Body of pancreas (tissue), 4 donors: ENCODE results near the gene SLC38A10. TPM values are rescaled to one million over a fixed set of nuclear protein-coding genes. Genes with fewer than 3 reads are reported as not detected.

ENCODE experiments used
- ATAC-seq: fragments of 150-250 bp; one replicate; pipeline ENCODE4 v1.9.1; 2016
- DNase-seq, 4 donors: peaks; one replicate each; pipeline ENCODE4 v3.0.0-alpha.2; 2019
- H3K27ac ChIP-seq, 4 donors: fragments of 200-600 bp; sonication (generic); 1 replicate in 3 of 4; 2 replicates in 1 of 4; pipeline versions ENCODE4 v1.5.1 to v1.6.1; 2016 to 2019; ENCODE audit warnings: mild to moderate bottlenecking in 1 of 4, mixed read lengths in 1 of 4, moderate library complexity in 1 of 4
- H3K27me3 ChIP-seq, 2 donors: fragments of 200-600 bp; sonication (generic); one replicate each; pipeline ENCODE4 v1.6.0; 2016; ENCODE audit warnings: mild to moderate bottlenecking in 1 of 2
- H3K36me3 ChIP-seq, 2 donors: fragments of 200-600 bp; sonication (generic); replicated peaks in 1 of 2; 2 replicates each; pipeline ENCODE4 v1.5.1; 2016; ENCODE audit warnings: low read depth in 2 of 2; ENCODE audit not compliant: insufficient read depth in 1 of 2
- H3K4me1 ChIP-seq: fragments of 200-600 bp; sonication (generic); one replicate; pipeline ENCODE4 v1.6.0; 2016
- H3K4me3 ChIP-seq, 2 donors: fragments of 200-600 bp; sonication (generic); 1 replicate in 1 of 2; 2 replicates in 1 of 2; pipeline ENCODE4 v1.5.1; 2016 to 2019
- H3K9me3 ChIP-seq, 3 donors: fragments of 200-600 bp; sonication (generic); 1 replicate in 2 of 3; 2 replicates in 1 of 3; pipeline ENCODE4 v1.5.1; 2016
- POLR2A ChIP-seq, 3 donors: fragments of 450-650 bp; IDR thresholded peaks; one replicate each; pipeline ENCODE4 v1.6.1; 2016; ENCODE audit warnings: antibody characterized with exemption in 3 of 3, mild to moderate bottlenecking in 2 of 3
- WGBS, 2 donors: methylation state at CpG; one replicate each; pipeline ENCODE4 v1.1.5; 2017; 5-methylcytosine and 5-hydroxymethylcytosine counted together
- intact Hi-C: fragments of 100-400 bp; cut with DNase I; formaldehyde crosslinking; loops from one replicate; pipeline ENCODE4 v1.15.1; 2023
- total RNA-seq, 2 donors: library from RNA; depleted of rRNA; stranded (reverse); fragments of >200 nt; gene quantifications; one replicate each; pipeline ENCODE4 v1.1.0, GENCODE V29; 2016
- TF ChIP-seq, protein P1 (sequence below), 7 experiments: fragments of 450-650 bp in 4 of 7; fragments of 200-600 bp in 3 of 7; sonication (generic) in 3 of 7; IDR thresholded peaks; one replicate each; pipeline ENCODE4 v1.5.1; 2016 to 2019; ENCODE audit warnings: antibody characterized with exemption in 7 of 7

SLC38A10 gene
- total RNA-seq, 2 donors from 2014 or later = 102 to 203 TPM

GRCh38 chr17:81197831-81198490, 97.1 kb downstream of the SLC38A10 start:
- intact Hi-C loops = loop anchor here (5.0 kb wide), 1 partner anchor 56 kb away; no protein-coding TSS in a partner anchor

GRCh38 chr17:81197409-81197795, 97.7 kb downstream of the SLC38A10 start:
- Histone ChIP-seq H3K27me3 (no peaks in the 10 kb centered on the region), H3K36me3 (no peaks in the 10 kb centered on the region), H3K27ac (no peak overlapping the region), H3K4me1 (peaks cover 9% of the 10 kb centered on the region), H3K9me3 (no peaks in the 10 kb centered on the region), H3K4me3 (no peak overlapping the region)
- intact Hi-C loops = loop anchor here (5.0 kb wide), 1 partner anchor 55 kb away; no protein-coding TSS in a partner anchor
- ATAC-seq = no peak
- TF ChIP-seq POLR2A (IDR thresholded peaks at IDR 0.05) = no peak
- TF ChIP-seq, protein P1, sequence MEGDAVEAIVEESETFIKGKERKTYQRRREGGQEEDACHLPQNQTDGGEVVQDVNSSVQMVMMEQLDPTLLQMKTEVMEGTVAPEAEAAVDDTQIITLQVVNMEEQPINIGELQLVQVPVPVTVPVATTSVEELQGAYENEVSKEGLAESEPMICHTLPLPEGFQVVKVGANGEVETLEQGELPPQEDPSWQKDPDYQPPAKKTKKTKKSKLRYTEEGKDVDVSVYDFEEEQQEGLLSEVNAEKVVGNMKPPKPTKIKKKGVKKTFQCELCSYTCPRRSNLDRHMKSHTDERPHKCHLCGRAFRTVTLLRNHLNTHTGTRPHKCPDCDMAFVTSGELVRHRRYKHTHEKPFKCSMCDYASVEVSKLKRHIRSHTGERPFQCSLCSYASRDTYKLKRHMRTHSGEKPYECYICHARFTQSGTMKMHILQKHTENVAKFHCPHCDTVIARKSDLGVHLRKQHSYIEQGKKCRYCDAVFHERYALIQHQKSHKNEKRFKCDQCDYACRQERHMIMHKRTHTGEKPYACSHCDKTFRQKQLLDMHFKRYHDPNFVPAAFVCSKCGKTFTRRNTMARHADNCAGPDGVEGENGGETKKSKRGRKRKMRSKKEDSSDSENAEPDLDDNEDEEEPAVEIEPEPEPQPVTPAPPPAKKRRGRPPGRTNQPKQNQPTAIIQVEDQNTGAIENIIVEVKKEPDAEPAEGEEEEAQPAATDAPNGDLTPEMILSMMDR (IDR thresholded peaks at IDR 0.05) = no peak
- DNase-seq = no peak
- WGBS, 2 donors = 83 to 100% methylated on average over 1 to 6 of the region's 14 CpGs

More at GRCh38 chr17:81197831-81198490, 97.1 kb downstream of the SLC38A10 start:
- WGBS, 2 donors = 86 to 100% methylated on average over 2 to 14 of the region's 21 CpGs
- Histone ChIP-seq H3K36me3 (no peaks in the 10 kb centered on the region), H3K9me3 (no peaks in the 10 kb centered on the region), H3K4me3 (no peak overlapping the region), H3K27me3 (no peaks in the 10 kb centered on the region), H3K4me1 (peaks cover 9% of the 10 kb centered on the region), H3K27ac (no peak overlapping the region)
- ATAC-seq = no peak
- no peak for DNase-seq
- TF ChIP-seq, protein P1 (IDR thresholded peaks at IDR 0.05) = no peak
- no peak for TF ChIP-seq POLR2A (IDR thresholded peaks at IDR 0.05)

DNA sequence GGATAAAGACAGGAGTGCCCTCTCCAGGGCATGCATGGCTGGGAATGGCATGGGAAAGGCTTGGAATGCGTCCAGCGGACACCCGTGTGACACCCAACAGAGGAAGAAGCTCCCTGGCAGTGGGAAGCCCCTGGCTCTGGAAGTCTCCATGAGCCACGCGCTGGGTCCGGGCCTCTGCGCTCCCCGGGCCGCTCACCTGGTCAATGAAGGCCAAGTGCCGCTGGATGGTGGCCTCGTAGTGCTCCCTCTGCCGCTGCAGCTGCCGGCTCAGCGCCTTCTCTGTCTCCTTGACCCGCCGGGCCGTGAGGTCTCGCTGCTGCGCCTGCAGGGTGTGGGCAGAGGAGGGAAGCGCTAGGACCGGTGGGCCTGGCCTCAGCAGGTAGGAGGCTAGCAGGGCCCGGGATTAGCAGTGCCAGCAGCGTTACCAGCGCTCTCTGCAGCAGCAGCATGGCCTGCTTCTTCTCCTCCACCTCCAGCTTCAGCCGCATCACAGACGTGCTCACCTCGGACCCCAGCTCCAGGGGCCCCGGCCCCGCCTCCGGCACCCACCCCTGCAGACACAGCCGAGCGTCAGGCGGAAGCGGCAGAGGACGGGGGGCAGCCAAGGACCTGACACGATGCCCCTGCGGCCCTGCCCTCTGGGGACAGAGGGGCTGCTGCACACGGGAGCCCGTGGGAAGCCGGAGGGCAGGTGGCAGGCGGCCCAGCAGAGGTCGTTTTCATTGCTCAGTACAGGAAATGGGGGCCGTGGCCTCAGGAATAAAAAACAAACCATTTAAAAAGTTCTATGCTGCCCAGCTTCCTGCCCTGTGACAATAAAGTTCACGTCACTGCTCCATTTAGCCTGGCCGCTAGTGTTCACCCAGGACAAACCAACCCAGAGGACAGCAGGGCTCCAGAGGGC, 98.3 kb downstream of the SLC38A10 start:
- WGBS, 2 donors = 89 to 90% methylated on average over 15 to 45 of the region's 45 CpGs
- Histone ChIP-seq H3K4me1 (peaks cover 9% of the 10 kb centered on the region), H3K36me3 (no peaks in the 10 kb centered on the region), H3K27ac (no peak overlapping the region), H3K4me3 (no peak overlapping the region), H3K27me3 (no peaks in the 10 kb centered on the region), H3K9me3 (no peaks in the 10 kb centered on the region)
- intact Hi-C loops = loop anchor here (5.0 kb wide), 1 partner anchor 54 kb away; no protein-coding TSS in a partner anchor
- DNase-seq (no peak), ATAC-seq (no peak)
- TF ChIP-seq, protein P1 (IDR thresholded peaks at IDR 0.05) = no peak
- no peak for TF ChIP-seq POLR2A (IDR thresholded peaks at IDR 0.05)

DNA sequence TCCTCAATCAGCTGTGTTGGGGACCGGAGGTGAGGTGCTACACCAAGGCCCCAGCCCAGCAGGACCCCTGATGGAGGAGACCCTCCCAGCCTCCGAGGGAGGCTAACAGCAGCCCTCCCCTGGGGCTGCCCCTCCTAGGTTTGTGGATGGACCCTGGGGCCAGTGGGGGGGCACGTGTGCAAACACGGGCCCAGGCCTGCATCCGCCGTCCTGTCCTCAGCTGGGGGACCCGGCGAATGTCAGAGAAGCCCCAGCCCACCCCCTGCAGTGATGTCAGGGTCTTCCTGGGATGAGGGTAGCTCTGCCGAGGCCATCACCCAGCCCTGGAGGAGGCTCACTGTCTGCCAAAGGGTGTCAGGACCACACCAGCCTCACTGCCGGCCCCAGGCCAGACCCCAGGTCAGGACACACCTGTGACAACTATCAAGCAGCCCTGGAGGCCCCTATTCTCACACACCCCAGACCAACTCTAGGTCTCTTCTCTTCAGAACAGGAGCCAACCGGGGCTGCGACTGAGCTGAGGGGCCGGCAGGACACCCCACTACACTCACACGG, 99.1 kb downstream of the SLC38A10 start:
- Histone ChIP-seq H3K4me1 (peaks cover 8% of the 10 kb centered on the region), H3K27ac (no peak overlapping the region), H3K9me3 (no peaks in the 10 kb centered on the region), H3K27me3 (no peaks in the 10 kb centered on the region), H3K36me3 (no peaks in the 10 kb centered on the region), H3K4me3 (no peak overlapping the region)
- ATAC-seq (no peak), DNase-seq (no peak)
- TF ChIP-seq, protein P1 (IDR thresholded peaks at IDR 0.05) = no peak
- no peak for TF ChIP-seq POLR2A (IDR thresholded peaks at IDR 0.05)
- 83 to 89% methylated on average over 3 to 12 of the region's 14 CpGs for WGBS, 2 donors
- intact Hi-C loops = loop anchor here (5.0 kb wide), 1 partner anchor 54 kb away; no protein-coding TSS in a partner anchor

Other genes with a start within 250 kb of the SLC38A10 start
- not detected for gene PVALEF, start 129.8 kb downstream of the SLC38A10 start, total RNA-seq
- gene AATK, start 129.1 kb downstream of the SLC38A10 start, total RNA-seq = 10 to 100 TPM; 29.1 to 42.2 TPM
- 10 to 100 TPM in 1 of 2 donors, 1 to 10 TPM in 1; 9.9 to 22.7 TPM for gene CEP131, start 72.3 kb downstream of the SLC38A10 start, total RNA-seq
- gene TEPSIN, start 56.3 kb downstream of the SLC38A10 start, total RNA-seq = 100 to 1,000 TPM in 1 of 2 donors, 10 to 100 TPM in 1; 31.9 to 102 TPM
- 10 to 100 TPM; 20.8 to 26.5 TPM for gene NDUFAF8, start 56.0 kb downstream of the SLC38A10 start, total RNA-seq
- 10 to 100 TPM in 1 of 2 donors, 1 to 10 TPM in 1; 5.7 to 14.8 TPM for gene BAHCC1, start 100.2 kb upstream of the SLC38A10 start, total RNA-seq
- gene ACTG1, start 217.5 kb upstream of the SLC38A10 start, total RNA-seq = 1,000 to 10,000 TPM; 1,634 to 1,790 TPM
- gene FSCN2, start 233.1 kb upstream of the SLC38A10 start, total RNA-seq = 10 to 100 TPM in 1 of 2 donors, 1 to 10 TPM in 1; 7.0 to 13.5 TPM